ENCODE data around the gene DACT1. TPM values are rescaled to one million over a fixed set of nuclear protein-coding genes. Genes with fewer than 3 reads are reported as not detected.

The DACT1 gene
- total and polyA plus RNA-seq, 2 of the 13 experiments (the other 11 are each of a cell fraction or from before 2014, with no cell fraction given), result 0.01 TPM; not detected in 1

- H2AFZ ChIP-seq (ENCODE audit: low read length), result no peak overlapping the region
- no peaks in the 10 kb centered on the region for H3K79me2 ChIP-seq (ENCODE audit: insufficient read depth, low read length)
- no TSS peak for BruUV-seq (replicated peaks)
- H3K9me3 ChIP-seq (ENCODE audit: low read length), result no peaks in the 10 kb centered on the region
- no peaks in the 10 kb centered on the region for H4K20me1 ChIP-seq (ENCODE audit: insufficient read depth, low read length)
- CTCF ChIA-PET (ENCODE audit: low intra/inter-chr PET ratio, low total read pairs), result no interaction called here
- FAIRE-seq (no peak), DNase-seq (ENCODE audit: low spot score) (no peak), ATAC-seq (no peak)
- peaks cover 9% of the 10 kb centered on the region for H3K4me1 ChIP-seq (ENCODE audit: insufficient read depth, low read length)
- in situ Hi-C loops (cut with HindIII; ENCODE audit: extremely low pct_ligation_motif_present, low pct_unique_long_range_greater_than_20kb), result no loop called here
- H3K4me2 ChIP-seq (ENCODE audit: low read depth, low read length), result no peak overlapping the region
- no peak overlapping the region for H3K4me3 ChIP-seq (replicated peaks in 1 of 3; ENCODE audit: insufficient read depth in 1 of 3, low read depth in 2 of 3, low read length in 3 of 3)
- WGBS (ENCODE audit: low lambda C conversion rate), result 28% methylated on average over 5 of the region's 5 CpGs
- no peak overlapping the region for H3K27ac ChIP-seq (ENCODE audit: extremely low read length, insufficient read depth, low read length)
- POLR2A ChIA-PET, result no interaction called here
- intact Hi-C loops (cut with micrococcal nuclease; ENCODE audit: unreplicated experiment), result no loop called here
- H3K9ac ChIP-seq (ENCODE audit: insufficient read depth, low read depth, low read length), result no peak overlapping the region
- no peaks in the 10 kb centered on the region for H3K36me3 ChIP-seq (replicated peaks in 1 of 2; ENCODE audit: control insufficient read depth in 1 of 2, insufficient read depth in 2 of 2, low read length in 2 of 2)
- no peak for TF ChIP-seq PAX8 (CRISPR knock-in tag; IDR thresholded peaks at IDR 0.05; ENCODE audit: borderline replicate concordance)
- TF ChIP-seq IKZF5 (CRISPR knock-in tag; IDR thresholded peaks at IDR 0.05), result no peak
- TF ChIP-seq E2F2 (CRISPR knock-in tag; IDR thresholded peaks at IDR 0.05; ENCODE audit: borderline replicate concordance), result no peak
- TF ChIP-seq HINFP (CRISPR knock-in tag; IDR thresholded peaks at IDR 0.05; ENCODE audit: low read depth), result no peak
- TF ChIP-seq RFXANK (CRISPR knock-in tag; IDR thresholded peaks at IDR 0.05), result no peak
- no peak for TF ChIP-seq RCOR2 (CRISPR knock-in tag; IDR thresholded peaks at IDR 0.05)
- peaks cover 5 to 46% of the 10 kb centered on the region in 2 experiments for H3K27me3 ChIP-seq (ENCODE audit: control insufficient read depth in 1 of 2, insufficient read depth in 2 of 2, low read length in 2 of 2)
Observed at GRCh38 chr14:58641509-58641908, 3.7 kb downstream of the DACT1 start.

Measured in HepG2 (cell line).